ENCODE measurements around the gene DIAPH2.

The DIAPH2 gene

DNA sequence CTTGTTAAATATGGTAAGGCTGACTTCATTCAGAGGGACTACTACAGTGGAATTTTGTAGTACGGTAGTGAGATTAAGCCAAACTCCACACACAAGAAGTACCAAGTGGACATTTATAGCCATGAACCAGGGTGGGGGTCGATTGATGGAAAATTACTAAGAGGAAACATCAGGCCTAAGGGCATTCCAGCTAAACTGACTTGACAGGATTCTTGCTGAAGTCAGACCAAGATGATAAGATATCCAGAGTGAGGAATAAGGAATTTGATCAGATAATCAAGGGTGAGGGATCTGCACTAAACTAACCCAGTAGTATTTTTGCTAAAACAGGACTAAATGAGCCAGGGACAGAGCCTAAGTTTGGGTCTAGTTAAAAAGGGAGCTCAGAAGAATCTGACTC lies 796.6 kb downstream of the DIAPH2 start:
- no peak for DNase-seq (ENCODE audit: low read depth)

DNA sequence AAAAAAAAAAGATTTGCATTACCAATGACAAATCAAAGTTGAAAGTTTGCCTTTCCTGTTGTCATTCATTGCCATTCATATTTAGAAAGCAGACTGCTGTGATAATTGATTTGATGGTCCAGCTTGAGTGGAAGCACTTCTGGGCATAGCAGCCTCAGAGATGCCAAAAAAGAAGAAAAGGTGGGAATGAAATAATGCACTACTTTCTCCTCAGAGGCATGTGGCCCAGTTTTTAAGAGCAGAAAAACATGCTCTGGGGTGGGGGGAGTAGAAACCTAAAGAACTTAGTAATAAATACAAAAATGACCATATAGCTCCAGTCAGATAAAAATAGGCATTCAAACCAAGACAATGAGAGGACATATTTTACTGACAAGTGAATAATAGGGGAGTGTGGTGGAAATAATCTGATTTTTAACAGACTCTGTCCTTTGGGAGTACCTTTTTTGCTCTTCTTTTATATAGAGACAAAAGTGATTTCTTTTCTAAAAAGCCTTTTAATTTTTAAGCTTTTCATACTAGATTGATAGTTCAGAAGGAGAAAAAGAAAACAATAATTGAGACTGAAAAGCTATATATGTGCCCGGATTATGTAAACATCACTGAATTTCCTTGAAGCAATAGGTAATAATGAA lies 798.1 kb downstream of the DIAPH2 start:
- DNase-seq (ENCODE audit: low read depth): no peak

- no peak for DNase-seq (ENCODE audit: low read depth)
Measured at GRCh38 chrX:97490656-97491055, 806.0 kb downstream of the DIAPH2 start.

DNA sequence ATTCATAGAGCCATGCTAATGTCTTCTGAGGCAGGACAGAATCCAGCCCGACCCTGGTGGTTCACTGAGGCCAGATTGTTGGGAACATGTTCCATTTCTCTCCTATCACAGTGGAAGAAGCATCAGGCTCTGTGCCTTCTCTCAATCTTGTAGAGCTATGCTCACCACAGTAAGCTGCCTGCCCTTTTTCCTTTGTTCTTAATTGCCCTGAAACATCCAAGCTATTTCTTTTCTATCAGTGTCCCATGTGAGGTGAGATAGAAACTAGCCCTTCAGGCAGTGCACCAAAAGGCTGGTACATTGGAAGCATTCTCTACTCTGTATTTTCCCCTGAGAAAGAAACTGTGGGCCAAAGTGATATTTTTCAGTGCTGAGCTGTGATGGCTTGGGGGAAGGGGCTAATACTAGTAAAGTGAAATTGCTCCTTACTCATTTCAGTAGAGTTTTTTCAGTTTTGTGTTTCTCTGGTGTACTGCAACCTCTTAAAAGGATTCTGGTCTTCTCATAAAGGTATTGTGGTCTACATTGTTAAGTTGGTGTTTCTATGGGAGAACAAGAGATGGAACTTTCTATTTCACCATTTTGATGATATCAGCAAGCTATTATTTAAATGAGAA lies 810.2 kb downstream of the DIAPH2 start:
- DNase-seq (ENCODE audit: low read depth): no peak

DNA sequence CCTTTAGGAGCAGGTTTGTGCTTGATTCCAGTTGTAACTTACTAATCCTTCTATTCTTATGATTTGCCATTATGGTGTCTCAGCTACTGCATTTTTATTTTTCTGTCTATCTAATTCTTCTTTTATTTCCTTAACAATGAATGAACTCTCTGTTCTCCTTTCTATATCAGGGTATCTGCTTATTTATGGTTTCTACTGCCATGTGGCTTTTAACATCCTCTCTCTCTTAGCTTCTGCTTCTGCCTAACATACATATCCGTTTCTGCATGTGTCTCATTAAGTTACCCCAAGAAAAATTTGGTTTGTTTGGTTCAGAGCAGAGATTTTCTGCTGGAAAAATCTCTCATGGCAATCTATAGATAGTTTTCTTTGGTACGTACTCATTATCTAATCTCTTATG lies 813.5 kb downstream of the DIAPH2 start:
- DNase-seq (ENCODE audit: low read depth): no peak

- no peak for DNase-seq (ENCODE audit: low read depth)
Measured at GRCh38 chrX:97504431-97504830, 819.8 kb downstream of the DIAPH2 start.

DNA sequence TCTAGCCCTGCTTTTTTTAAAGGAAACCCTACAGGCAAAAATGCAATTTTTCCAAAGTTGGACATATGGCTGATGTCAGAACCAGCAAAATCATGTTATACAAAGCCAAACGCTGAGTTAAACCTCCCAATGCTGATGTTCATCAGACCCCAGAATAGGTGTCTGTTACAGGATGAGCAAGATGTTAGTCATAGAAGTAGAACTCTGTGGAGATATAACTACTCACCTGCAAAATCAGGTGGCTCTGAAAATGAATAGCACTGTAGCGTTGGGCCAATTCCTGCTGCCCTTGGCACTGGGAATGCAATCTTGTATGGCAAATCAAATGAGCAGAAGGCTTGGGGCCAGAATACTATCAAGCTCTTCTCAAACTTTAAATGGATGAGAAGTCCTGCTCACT lies 833.1 kb downstream of the DIAPH2 start:
- no peak for DNase-seq (ENCODE audit: low read depth)

GRCh38 chrX:97522307-97522706 lies 837.7 kb downstream of the DIAPH2 start:
- DNase-seq (ENCODE audit: low read depth): no peak

- no peak for DNase-seq (ENCODE audit: low read depth)
Measured at GRCh38 chrX:97524340-97524739, 839.7 kb downstream of the DIAPH2 start.

DNA sequence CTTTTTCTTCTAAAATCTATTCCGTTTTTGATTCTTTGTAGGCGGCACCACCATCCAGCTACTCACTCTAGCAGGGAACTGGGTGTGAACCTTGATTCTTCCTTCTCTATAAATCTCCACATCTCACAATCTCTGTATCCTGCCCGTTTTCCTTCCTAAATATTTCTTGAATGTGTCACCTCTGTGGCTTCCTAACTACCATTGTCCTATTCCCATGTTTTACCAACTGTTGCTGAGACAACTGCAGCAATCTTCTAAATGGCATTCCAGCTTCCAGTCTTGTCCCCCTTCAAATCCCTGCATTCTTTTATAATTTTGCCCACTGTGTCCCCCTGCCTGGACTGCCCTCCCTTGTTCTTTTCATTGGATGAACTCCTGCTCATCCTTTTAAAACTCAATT lies 840.4 kb downstream of the DIAPH2 start:
- no peak for DNase-seq (ENCODE audit: low read depth)

GRCh38 chrX:97525981-97526380 lies 841.3 kb downstream of the DIAPH2 start:
- DNase-seq (ENCODE audit: low read depth): no peak

DNA sequence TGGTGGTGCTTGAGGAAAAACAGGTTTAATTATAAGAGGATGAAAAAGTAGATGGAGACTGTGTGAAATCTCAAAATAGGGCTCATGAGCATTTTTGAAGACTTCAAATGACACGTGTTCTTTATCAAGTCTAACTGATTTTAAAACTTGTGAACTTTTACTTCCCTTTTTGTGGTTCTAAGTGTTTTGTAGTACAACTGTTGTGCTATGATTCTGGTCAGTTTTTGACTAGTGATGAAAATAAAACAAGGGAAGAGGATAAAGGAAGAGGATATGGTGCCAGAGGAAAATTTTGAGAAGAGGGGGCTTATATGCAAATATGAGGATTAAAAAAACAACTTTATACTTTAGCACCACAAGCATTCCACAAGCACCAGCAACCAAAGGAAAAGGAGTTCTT lies 843.1 kb downstream of the DIAPH2 start:
- no peak for DNase-seq (ENCODE audit: low read depth)

- no peak for DNase-seq (ENCODE audit: low read depth)
Measured at GRCh38 chrX:97529536-97530200, 845.0 kb downstream of the DIAPH2 start.

DNA sequence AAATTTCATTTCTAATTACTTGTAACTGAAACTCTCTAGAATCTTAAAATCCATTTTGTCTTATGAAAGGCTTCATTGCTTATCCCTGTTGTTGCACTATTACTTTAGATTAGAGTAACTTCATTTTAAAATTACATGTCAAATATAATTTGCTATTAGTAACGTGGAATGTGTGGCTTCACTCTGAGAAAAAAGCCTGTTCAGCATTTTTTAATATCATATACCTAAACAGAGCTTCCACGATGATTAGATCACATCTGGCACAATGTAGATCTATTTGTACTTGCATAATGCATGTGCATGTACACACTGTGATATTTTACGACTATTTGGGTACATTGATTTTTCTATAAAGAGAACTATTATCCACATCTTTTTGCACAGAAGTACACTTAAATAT lies 847.2 kb downstream of the DIAPH2 start:
- no peak for DNase-seq (ENCODE audit: low read depth)

DNA sequence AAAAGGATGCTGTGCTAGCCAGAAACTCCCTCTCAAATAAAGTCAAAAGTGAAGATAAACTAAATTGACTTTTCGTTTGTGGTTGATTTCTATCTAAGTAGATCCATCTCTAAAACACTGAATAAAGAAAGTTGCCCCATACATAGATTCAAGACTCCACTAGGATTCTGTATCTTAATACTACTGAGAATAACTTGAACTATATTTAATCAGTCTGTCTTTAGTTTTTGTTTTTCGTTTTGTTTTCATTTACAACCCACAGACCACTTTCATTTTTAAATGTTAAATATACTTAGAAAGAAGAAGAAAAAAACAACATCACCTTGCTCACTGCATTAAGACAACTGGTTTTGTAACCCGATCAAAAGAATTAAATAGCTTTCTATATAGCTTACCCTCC lies 854.1 kb downstream of the DIAPH2 start:
- no peak for DNase-seq (ENCODE audit: low read depth)

GRCh38 chrX:97539970-97540519 lies 855.4 kb downstream of the DIAPH2 start:
- DNase-seq (ENCODE audit: low read depth): no peak

DNA sequence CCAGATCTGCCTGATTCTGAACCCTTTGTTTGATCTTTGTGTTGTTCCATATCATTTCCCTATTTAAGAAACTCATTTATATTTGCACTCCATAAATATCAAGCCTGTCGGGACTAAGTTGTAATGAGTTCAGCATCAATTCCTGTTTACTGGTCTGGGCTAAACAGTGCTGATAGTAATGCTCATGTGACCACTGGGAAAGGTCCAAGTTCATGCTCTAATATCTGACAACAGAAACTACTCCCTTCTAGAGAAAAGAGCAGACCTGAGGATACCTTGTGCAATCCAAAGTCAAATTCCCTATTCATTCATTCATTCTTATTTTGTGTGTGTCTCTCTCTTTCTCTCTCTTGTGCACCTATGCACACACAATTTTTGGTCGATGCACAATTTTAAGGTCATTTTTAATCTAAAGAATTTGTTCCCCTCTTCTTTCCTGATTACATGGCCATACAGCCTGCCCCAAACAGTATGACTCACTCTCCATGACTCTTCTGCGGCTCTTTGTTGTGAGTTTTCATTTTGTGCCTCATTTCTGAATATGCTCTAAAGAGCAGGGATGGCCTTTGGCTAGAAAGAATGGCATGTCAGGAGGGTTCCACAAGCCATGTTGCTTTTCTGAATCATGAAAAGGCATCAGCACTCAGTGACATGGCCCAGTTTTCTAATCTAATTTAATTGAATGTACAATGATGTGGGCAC lies 863.4 kb downstream of the DIAPH2 start:
- DNase-seq (ENCODE audit: low read depth): no peak

DNA sequence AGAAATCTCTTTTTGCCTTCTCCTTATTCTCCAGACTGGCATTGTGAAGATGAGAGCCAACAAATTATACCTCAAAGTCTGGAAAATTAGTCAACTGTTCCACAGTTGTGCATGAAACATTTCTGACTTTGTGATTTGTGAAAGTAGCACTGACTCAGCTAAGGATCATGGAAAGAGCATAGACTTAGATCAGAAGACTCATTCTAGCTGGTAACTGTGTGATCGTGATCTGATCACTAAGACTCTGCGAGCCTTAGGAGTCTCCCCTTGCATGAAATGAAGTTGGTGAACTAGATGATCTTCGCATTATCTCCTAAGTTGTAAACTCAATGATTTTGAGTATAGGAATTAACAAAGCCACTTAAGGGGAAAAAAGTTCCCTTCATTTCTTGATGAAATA lies 867.2 kb downstream of the DIAPH2 start:
- DNase-seq (ENCODE audit: low read depth): no peak

DNA sequence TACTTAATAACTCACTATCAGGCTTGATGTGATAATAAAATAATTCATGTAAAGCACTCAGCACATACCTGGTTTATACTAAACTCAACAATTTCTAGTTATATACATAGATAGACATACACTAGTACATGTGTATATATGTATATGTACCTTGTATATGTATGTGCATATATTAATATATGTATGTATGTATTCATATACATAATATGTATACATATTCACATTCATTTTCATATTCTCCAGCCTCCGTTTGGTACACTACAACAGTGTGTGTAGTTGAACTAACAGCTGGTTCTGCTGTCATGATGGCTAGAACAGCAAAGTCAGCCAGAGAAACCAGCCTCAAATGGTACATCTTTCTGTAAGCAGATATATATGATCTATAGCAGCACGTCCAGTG lies 869.2 kb downstream of the DIAPH2 start:
- DNase-seq (ENCODE audit: low read depth): no peak

DNA sequence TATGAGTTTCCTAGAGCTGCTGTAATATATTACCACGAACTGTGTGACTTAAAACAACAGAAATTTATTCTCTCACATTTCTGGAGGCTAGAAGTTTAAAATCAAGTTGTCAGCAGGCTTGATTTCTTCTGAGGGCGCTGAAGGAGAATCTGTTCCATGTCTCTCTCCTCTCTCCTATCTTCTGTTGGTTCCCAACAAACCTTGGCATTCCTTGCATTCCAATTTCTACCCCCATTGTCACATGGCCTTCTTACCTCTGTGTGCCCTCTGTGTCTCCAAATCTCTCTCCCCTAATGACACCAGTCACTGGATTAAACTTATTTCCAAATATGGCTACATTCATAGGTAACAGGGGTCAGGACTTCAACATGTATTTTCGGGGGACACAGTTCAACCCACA lies 871.7 kb downstream of the DIAPH2 start:
- no peak for DNase-seq (ENCODE audit: low read depth)

DNA sequence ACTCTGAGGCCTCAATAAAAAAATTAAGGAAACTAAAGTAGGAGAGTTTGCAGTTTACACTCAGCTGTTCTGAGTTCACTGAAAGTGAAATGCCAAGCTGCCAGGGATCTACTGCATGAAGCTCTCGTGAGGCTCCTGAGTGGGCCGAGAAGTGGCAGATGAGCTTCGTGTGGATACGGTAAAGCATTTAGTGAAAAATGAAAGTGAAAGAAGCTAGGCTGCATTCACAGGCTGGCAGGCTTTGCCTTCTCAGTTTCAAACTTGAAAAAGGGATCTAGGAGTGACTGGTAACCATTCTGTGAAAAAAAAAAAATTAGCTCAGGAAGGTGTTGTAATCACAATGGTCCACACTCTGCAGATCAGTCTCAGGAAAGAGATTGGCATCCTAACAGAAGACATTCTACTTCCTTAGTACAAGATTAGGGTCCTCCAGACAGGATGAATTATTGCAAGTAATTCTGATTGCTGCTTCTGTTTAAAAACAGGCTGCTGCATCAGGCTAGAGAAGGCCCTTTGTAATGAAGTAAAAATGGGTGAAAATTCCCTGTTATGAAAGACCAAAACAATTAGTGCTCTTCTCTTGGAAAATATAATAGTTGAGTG lies 879.0 kb downstream of the DIAPH2 start:
- DNase-seq (ENCODE audit: low read depth): no peak

GRCh38 chrX:97564496-97564895 lies 879.9 kb downstream of the DIAPH2 start:
- DNase-seq (ENCODE audit: low read depth): no peak

All from HS-27A (cell line).